OCI-LY3 (cell line): ENCODE data around the gene DUSP2.

Experiments
- H2AFZ ChIP-seq: fragments of 200-600, 300-600 bp; shearing (Covaris generic); 2 replicates; pipeline ENCODE4 v1.6.0; 2014; ENCODE audit warnings: antibody characterized with exemption, low read depth, low read length
- H3K27ac ChIP-seq: fragments of 200-600, 300-600 bp; sonication (generic); 2 replicates; pipeline ENCODE4 v1.5.1; 2014; ENCODE audit warnings: mild to moderate bottlenecking, low read length, moderate library complexity, mixed read lengths
- H3K27me3 ChIP-seq: fragments of 200-600, 300-600 bp; sonication (generic); 2 replicates; pipeline ENCODE4 v1.6.1; 2014; ENCODE audit warnings: low read depth, low read length, mixed read lengths
- H3K36me3 ChIP-seq: fragments of 200-600, 300-600 bp; sonication (generic); replicated peaks from 2 replicates; pipeline ENCODE3; 2014; ENCODE audit warnings: low read depth, low read length, mixed read lengths
- H3K4me1 ChIP-seq: fragments of 300-600, 200-600 bp; sonication (generic); 2 replicates; pipeline ENCODE4 v1.6.1; 2014; ENCODE audit warnings: low read length, mixed read lengths
- H3K4me2 ChIP-seq: fragments of 200-600, 300-600 bp; sonication (generic); 2 replicates; pipeline ENCODE4 v1.6.1; 2014; ENCODE audit warnings: low read length, mixed read lengths
- H3K4me3 ChIP-seq: fragments of 300-600, 200-600 bp; sonication (generic); 2 replicates; pipeline ENCODE4 v1.5.1; 2014; ENCODE audit warnings: antibody characterized with exemption, mild to moderate bottlenecking, low read length, moderate library complexity
- H3K79me2 ChIP-seq: fragments of 300-600, 200-600 bp; shearing (Covaris generic); 2 replicates; pipeline ENCODE4 v1.6.1; 2014; ENCODE audit warnings: mild to moderate bottlenecking, low read length, mixed read lengths
- H3K9ac ChIP-seq: fragments of 300-600, 200-600 bp; shearing (Covaris generic); 2 replicates; pipeline ENCODE4 v1.6.0; 2014; ENCODE audit warnings: mild to moderate bottlenecking, low read length, moderate library complexity
- H3K9me3 ChIP-seq: fragments of 200-600, 300-600 bp; shearing (Covaris generic); 2 replicates; pipeline ENCODE4 v1.6.1; 2014; ENCODE audit warnings: low read length, mixed read lengths; ENCODE audit not compliant: insufficient read depth
- H4K20me1 ChIP-seq: fragments of 200-600, 300-600 bp; sonication (generic); 2 replicates; pipeline ENCODE4 v1.6.1; 2016; ENCODE audit warnings: low read length, mixed read lengths; ENCODE audit not compliant: insufficient read depth
- EZH2phosphoT487 ChIP-seq: fragments of 200-600 bp; shearing (Covaris generic); IDR thresholded peaks from 2 replicates; pipeline ENCODE4 v1.6.1; 2018; ENCODE audit warnings: antibody characterized with exemption, mixed run types, low read depth
- TF ChIP-seq, protein P1 (sequence below): fragments of 200-600, 300-600 bp; sonication (generic); IDR thresholded peaks from 2 replicates; pipeline ENCODE4 v1.5.1; 2014; ENCODE audit warnings: antibody characterized with exemption, low read length, low read depth

DUSP2 gene

DNA sequence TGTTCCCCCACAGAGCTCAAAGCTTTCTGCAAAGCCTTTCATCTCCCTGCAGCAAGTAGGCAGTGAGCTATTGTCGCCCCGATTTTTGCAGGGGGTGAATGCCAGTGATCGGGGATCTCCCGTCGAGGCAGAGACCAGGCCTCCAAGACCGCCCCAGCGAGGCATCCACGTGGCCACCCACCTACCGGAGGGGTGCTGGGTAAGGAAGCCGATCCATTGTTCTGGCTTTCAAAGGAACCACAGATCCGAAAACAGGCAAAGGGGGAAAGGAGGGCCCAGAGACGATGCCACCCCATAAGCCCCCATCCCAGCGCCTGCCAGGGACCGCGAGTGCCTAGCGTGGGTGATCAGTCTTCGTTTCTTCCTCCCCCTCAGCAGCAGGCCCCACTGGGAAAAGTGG is 31.3 kb downstream of the DUSP2 start:
- TF ChIP-seq, protein P1, sequence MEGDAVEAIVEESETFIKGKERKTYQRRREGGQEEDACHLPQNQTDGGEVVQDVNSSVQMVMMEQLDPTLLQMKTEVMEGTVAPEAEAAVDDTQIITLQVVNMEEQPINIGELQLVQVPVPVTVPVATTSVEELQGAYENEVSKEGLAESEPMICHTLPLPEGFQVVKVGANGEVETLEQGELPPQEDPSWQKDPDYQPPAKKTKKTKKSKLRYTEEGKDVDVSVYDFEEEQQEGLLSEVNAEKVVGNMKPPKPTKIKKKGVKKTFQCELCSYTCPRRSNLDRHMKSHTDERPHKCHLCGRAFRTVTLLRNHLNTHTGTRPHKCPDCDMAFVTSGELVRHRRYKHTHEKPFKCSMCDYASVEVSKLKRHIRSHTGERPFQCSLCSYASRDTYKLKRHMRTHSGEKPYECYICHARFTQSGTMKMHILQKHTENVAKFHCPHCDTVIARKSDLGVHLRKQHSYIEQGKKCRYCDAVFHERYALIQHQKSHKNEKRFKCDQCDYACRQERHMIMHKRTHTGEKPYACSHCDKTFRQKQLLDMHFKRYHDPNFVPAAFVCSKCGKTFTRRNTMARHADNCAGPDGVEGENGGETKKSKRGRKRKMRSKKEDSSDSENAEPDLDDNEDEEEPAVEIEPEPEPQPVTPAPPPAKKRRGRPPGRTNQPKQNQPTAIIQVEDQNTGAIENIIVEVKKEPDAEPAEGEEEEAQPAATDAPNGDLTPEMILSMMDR: no peak
- no peak for TF ChIP-seq EZH2phosphoT487
- Histone ChIP-seq H3K9me3 (no peaks in the 10 kb centered on the region), H3K4me1 (peaks cover 5% of the 10 kb centered on the region)

GRCh38 chr2:96113367-96113677 is 31.9 kb downstream of the DUSP2 start:
- no peak overlapping the region for H2AFZ ChIP-seq
- H3K4me1 ChIP-seq: peaks cover 5% of the 10 kb centered on the region
- no peak overlapping the region for H3K9ac ChIP-seq
- no peaks in the 10 kb centered on the region for H3K9me3 ChIP-seq
- H3K79me2 ChIP-seq: no peaks in the 10 kb centered on the region
- H3K4me3 ChIP-seq: no peak overlapping the region
- H4K20me1 ChIP-seq: no peaks in the 10 kb centered on the region
- H3K27me3 ChIP-seq: peaks cover 6% of the 10 kb centered on the region
- TF ChIP-seq, protein P1: peak; percentile 37
- TF ChIP-seq EZH2phosphoT487: no peak
- no peak overlapping the region for H3K27ac ChIP-seq
- H3K4me2 ChIP-seq: no peak overlapping the region
- no peaks in the 10 kb centered on the region for H3K36me3 ChIP-seq

More for the DNA sequence above, 31.3 kb downstream of the DUSP2 start:
- H3K36me3 ChIP-seq: no peaks in the 10 kb centered on the region
- H3K9ac ChIP-seq: no peak overlapping the region
- peaks cover 6% of the 10 kb centered on the region; the same call in 1 of the 2 replicates for H3K27me3 ChIP-seq
- no peak overlapping the region for H3K27ac ChIP-seq
- no peak overlapping the region for H3K4me2 ChIP-seq
- no peak overlapping the region for H3K4me3 ChIP-seq
- no peaks in the 10 kb centered on the region for H4K20me1 ChIP-seq
- H3K79me2 ChIP-seq: no peaks in the 10 kb centered on the region
- no peak overlapping the region for H2AFZ ChIP-seq

DNA sequence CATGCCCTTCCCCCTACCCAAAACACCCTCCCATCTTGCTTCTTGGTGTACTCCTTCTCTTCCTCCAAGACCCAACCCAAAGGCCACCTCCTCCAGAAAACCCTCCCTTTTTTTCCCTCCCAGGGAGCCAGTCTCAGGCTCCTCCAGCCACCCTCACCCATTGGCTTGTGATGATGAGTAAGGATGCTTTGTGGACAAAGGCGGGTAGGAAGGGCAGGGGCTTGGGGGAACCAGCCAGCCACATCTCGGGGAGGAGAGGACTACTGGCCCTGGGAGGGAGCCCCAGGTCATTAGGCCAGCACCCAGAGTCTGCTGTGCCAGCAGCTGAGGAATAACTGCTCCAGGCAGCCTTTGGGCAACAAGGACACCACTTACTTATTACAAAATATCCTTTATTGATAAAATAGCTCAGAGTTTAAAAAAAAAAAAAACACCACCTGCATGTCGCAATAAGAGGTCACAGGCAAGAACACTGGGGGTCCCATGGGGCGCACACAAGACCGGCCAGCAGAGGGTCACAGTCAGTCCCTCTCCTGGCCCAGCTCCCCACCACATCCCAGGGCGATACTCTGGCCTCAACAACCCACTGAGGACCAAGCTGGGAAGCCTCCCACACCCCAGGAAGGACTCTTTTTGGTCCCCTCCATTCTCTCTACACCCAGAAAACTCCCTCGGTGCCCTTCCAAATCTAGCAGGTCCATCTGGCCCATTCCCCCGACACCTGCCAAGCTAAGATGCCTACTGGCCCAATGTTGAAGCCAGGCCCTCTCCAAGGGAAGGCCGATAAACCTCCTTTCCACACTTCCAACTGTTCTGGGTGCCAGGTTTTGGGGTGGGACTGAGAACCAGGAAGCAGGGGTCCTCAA is 32.5 kb downstream of the DUSP2 start:
- no peak overlapping the region for H2AFZ ChIP-seq

GRCh38 chr2:96111823-96112500 is 33.3 kb downstream of the DUSP2 start:
- Histone ChIP-seq H3K27ac (no peak overlapping the region), H3K79me2 (no peaks in the 10 kb centered on the region), H3K9me3 (no peaks in the 10 kb centered on the region), H3K4me2 (no peak overlapping the region), H3K27me3 (no peaks in the 10 kb centered on the region; the same call in none of the 2 replicates), H3K36me3 (no peaks in the 10 kb centered on the region), H3K9ac (no peak overlapping the region), H4K20me1 (no peaks in the 10 kb centered on the region), H3K4me3 (no peak overlapping the region), H2AFZ (no peak overlapping the region), H3K4me1 (no peaks in the 10 kb centered on the region)
- no peak for TF ChIP-seq EZH2phosphoT487
- TF ChIP-seq, protein P1: peak; percentile 21

More for the DNA sequence above, 32.5 kb downstream of the DUSP2 start:
- H3K27me3 ChIP-seq: peaks cover 4% of the 10 kb centered on the region
- peaks cover 5% of the 10 kb centered on the region for H3K4me1 ChIP-seq
- H3K79me2 ChIP-seq: no peaks in the 10 kb centered on the region
- H4K20me1 ChIP-seq: no peaks in the 10 kb centered on the region
- H3K9me3 ChIP-seq: no peaks in the 10 kb centered on the region
- H3K4me3 ChIP-seq: no peak overlapping the region
- TF ChIP-seq, protein P1: no peak
- TF ChIP-seq EZH2phosphoT487: no peak
- H3K36me3 ChIP-seq: no peaks in the 10 kb centered on the region
- H3K9ac ChIP-seq: no peak overlapping the region
- no peak overlapping the region for H3K4me2 ChIP-seq
- no peak overlapping the region for H3K27ac ChIP-seq
